CD4-positive, alpha-beta T cell treated with Interleukin-4 for 1 hour (primary cell): ENCODE data around the gene AKNAD1.
"Not testable (repeated sequence)": the region's sequence is repeated elsewhere in the genome, so short reads cannot be mapped to it uniquely, and the experiment has no call there.

Experiments used
- DNase-seq, 2 donors: peaks; one replicate each; pipeline ENCODE4 v3.0.0-alpha.2; 2020 to 2022

The AKNAD1 gene

GRCh38 chr1:108781575-108781944 is 75.3 kb downstream of the AKNAD1 start:
- not testable (repeated sequence) for DNase-seq

- DNase-seq: no peak
Observed at GRCh38 chr1:108780937-108781574, 75.8 kb downstream of the AKNAD1 start.

- no peak for DNase-seq
Observed at GRCh38 chr1:108779455-108779854, 77.4 kb downstream of the AKNAD1 start.

- DNase-seq: no peak
Observed at GRCh38 chr1:108777839-108778238, 79.1 kb downstream of the AKNAD1 start.

- no peak for DNase-seq
Observed at GRCh38 chr1:108767708-108768107, 89.2 kb downstream of the AKNAD1 start.

GRCh38 chr1:108767115-108767514 is 89.8 kb downstream of the AKNAD1 start:
- DNase-seq: no peak
